ENCODE measurements around the gene INHBA.

INHBA gene

GRCh38 chr7:41641011-41641664 is 61.8 kb downstream of the INHBA start:
- no peaks in the 10 kb centered on the region for H3K79me2 ChIP-seq (ENCODE audit: insufficient read depth, low read depth)
- no peaks in the 10 kb centered on the region for H3K4me1 ChIP-seq (ENCODE audit: low read depth, poor library complexity, severe bottlenecking)
- H3K27ac ChIP-seq: no peak overlapping the region
- no peaks in the 10 kb centered on the region for H4K20me1 ChIP-seq (ENCODE audit: insufficient read depth)
- TF ChIP-seq, protein P1, sequence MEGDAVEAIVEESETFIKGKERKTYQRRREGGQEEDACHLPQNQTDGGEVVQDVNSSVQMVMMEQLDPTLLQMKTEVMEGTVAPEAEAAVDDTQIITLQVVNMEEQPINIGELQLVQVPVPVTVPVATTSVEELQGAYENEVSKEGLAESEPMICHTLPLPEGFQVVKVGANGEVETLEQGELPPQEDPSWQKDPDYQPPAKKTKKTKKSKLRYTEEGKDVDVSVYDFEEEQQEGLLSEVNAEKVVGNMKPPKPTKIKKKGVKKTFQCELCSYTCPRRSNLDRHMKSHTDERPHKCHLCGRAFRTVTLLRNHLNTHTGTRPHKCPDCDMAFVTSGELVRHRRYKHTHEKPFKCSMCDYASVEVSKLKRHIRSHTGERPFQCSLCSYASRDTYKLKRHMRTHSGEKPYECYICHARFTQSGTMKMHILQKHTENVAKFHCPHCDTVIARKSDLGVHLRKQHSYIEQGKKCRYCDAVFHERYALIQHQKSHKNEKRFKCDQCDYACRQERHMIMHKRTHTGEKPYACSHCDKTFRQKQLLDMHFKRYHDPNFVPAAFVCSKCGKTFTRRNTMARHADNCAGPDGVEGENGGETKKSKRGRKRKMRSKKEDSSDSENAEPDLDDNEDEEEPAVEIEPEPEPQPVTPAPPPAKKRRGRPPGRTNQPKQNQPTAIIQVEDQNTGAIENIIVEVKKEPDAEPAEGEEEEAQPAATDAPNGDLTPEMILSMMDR (conservative IDR thresholded peaks at IDR 0.05; ENCODE audit: low read depth, low read length): no peak
- H3K36me3 ChIP-seq (ENCODE audit: insufficient read depth): no peaks in the 10 kb centered on the region
- no peak overlapping the region for H3K9ac ChIP-seq
- H3K4me2 ChIP-seq: no peak overlapping the region
- H2AFZ ChIP-seq (ENCODE audit: low read depth): no peak overlapping the region
- no peak overlapping the region for H3K4me3 ChIP-seq (IDR thresholded peaks at IDR 0.05; ENCODE audit: insufficient read depth, low read depth, low read length)
- H3K27me3 ChIP-seq (ENCODE audit: insufficient read depth, low read depth): no peaks in the 10 kb centered on the region

GRCh38 chr7:41640487-41640886 is 62.4 kb downstream of the INHBA start:
- Histone ChIP-seq H3K36me3 (ENCODE audit: insufficient read depth) (no peaks in the 10 kb centered on the region), H3K4me1 (ENCODE audit: low read depth, poor library complexity, severe bottlenecking) (no peaks in the 10 kb centered on the region), H3K9ac (no peak overlapping the region), H3K27me3 (ENCODE audit: insufficient read depth, low read depth) (no peaks in the 10 kb centered on the region), H3K4me2 (no peak overlapping the region), H4K20me1 (ENCODE audit: insufficient read depth) (no peaks in the 10 kb centered on the region), H3K27ac (no peak overlapping the region), H3K4me3 (IDR thresholded peaks at IDR 0.05; ENCODE audit: insufficient read depth, low read depth, low read length) (no peak overlapping the region), H2AFZ (ENCODE audit: low read depth) (no peak overlapping the region), H3K79me2 (ENCODE audit: insufficient read depth, low read depth) (no peaks in the 10 kb centered on the region)
- TF ChIP-seq, protein P1 (conservative IDR thresholded peaks at IDR 0.05; ENCODE audit: low read depth, low read length): no peak

DNA sequence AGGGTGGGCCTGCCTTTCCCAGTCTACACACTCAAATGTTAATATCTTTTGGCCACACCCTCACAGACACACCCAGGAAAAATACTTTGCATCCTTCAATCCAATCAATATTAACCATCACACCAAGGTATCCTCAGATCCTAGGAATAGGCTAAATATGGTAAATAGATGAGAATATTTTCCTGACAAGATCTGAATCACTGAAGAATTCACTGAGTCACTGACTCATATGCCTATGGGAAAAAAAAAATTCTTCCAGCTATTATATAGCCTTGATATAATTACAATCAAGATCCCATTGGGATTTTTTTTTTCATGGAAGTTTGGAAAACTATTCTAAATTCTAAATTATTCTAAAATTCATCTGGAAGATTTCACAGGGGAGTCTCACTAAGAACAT is 65.8 kb downstream of the INHBA start:
- TF ChIP-seq, protein P1 (conservative IDR thresholded peaks at IDR 0.05; ENCODE audit: low read depth, low read length): no peak
- Histone ChIP-seq H3K36me3 (ENCODE audit: insufficient read depth) (no peaks in the 10 kb centered on the region), H3K4me3 (IDR thresholded peaks at IDR 0.05; ENCODE audit: insufficient read depth, low read depth, low read length) (no peak overlapping the region), H3K4me2 (no peak overlapping the region), H3K4me1 (ENCODE audit: low read depth, poor library complexity, severe bottlenecking) (no peaks in the 10 kb centered on the region), H4K20me1 (ENCODE audit: insufficient read depth) (no peaks in the 10 kb centered on the region), H3K27ac (no peak overlapping the region), H3K79me2 (ENCODE audit: insufficient read depth, low read depth) (no peaks in the 10 kb centered on the region), H3K27me3 (ENCODE audit: insufficient read depth, low read depth) (no peaks in the 10 kb centered on the region), H3K9ac (no peak overlapping the region), H2AFZ (ENCODE audit: low read depth) (no peak overlapping the region)
